ENCODE data around the gene TRERF1.

Gene TRERF1

GRCh38 chr6:42404484-42404883 is 47.2 kb downstream of the TRERF1 start:
- H3K36me3 ChIP-seq (ENCODE audit: control insufficient read depth in 2 of 2, insufficient read depth in 1 of 2, low read length in 2 of 2) = no peaks in the 10 kb centered on the region
- H3K4me3 ChIP-seq (ENCODE audit: low read depth, low read length) = no peak overlapping the region
- no peaks in the 10 kb centered on the region for H3K9me3 ChIP-seq (ENCODE audit: control insufficient read depth, insufficient read depth, low read depth, low read length)
- ChIA-PET CTCF (interaction anchor here (0.6 to 1.2 kb wide), 5 partner anchors 19 to 190 kb away, joined by 3 to 5 read pairs (median 3); no protein-coding TSS in a partner anchor), POLR2A (interaction anchor here (1.2 kb wide), 1 partner anchor 14 kb away, joined by 3 read pairs; no protein-coding TSS in a partner anchor)
- TF ChIP-seq ZNF664 (tag by site-specific recombination; IDR thresholded peaks at IDR 0.05) (no peak), ZBTB48 (tag by site-specific recombination; IDR thresholded peaks at IDR 0.05) (no peak), ZNF510 (tag by site-specific recombination; IDR thresholded peaks at IDR 0.05; ENCODE audit: insufficient replicate concordance) (no peak), ZNF830 (tag by site-specific recombination; IDR thresholded peaks at IDR 0.05; ENCODE audit: low read depth) (no peak), ZNF2 (tag by site-specific recombination; IDR thresholded peaks at IDR 0.05) (no peak), ZNF18 (tag by site-specific recombination; IDR thresholded peaks at IDR 0.05) (no peak), ZNF266 (tag by site-specific recombination; IDR thresholded peaks at IDR 0.05; ENCODE audit: low read depth) (no peak), ZNF561 (tag by site-specific recombination; IDR thresholded peaks at IDR 0.05; ENCODE audit: borderline replicate concordance) (no peak), ZEB2 (tag by site-specific recombination; IDR thresholded peaks at IDR 0.05) (no peak), BCL6B (tag by site-specific recombination; IDR thresholded peaks at IDR 0.05) (no peak), ZNF174 (tag by site-specific recombination; IDR thresholded peaks at IDR 0.05) (no peak), ZNF324 (tag by site-specific recombination; IDR thresholded peaks at IDR 0.05) (no peak), ZBTB6 (tag by site-specific recombination; IDR thresholded peaks at IDR 0.05) (no peak), GLIS2 (tag by site-specific recombination; IDR thresholded peaks at IDR 0.05) (no peak), ZNF23 (tag by site-specific recombination; IDR thresholded peaks at IDR 0.05; ENCODE audit: borderline replicate concordance) (no peak)
- peaks cover 6% of the 10 kb centered on the region; the same call in 1 of the 2 replicates for H3K4me1 ChIP-seq (ENCODE audit: control insufficient read depth, insufficient read depth, low read length)
- no peak overlapping the region for H3K27ac ChIP-seq (ENCODE audit: extremely low read depth, low read depth, low read length)

- Histone ChIP-seq H3K36me3 (ENCODE audit: control insufficient read depth in 2 of 2, insufficient read depth in 1 of 2, low read length in 2 of 2) (no peaks in the 10 kb centered on the region), H3K4me1 (ENCODE audit: control insufficient read depth, insufficient read depth, low read length) (peaks cover 6% of the 10 kb centered on the region; the same call in 1 of the 2 replicates), H3K9me3 (ENCODE audit: control insufficient read depth, insufficient read depth, low read depth, low read length) (no peaks in the 10 kb centered on the region), H3K27ac (ENCODE audit: extremely low read depth, low read depth, low read length) (no peak overlapping the region), H3K4me3 (ENCODE audit: low read depth, low read length) (no peak overlapping the region)
- TF ChIP-seq ZNF211 (tag by site-specific recombination; IDR thresholded peaks at IDR 0.05; ENCODE audit: low read depth) (no peak), ZNF544 (tag by site-specific recombination; IDR thresholded peaks at IDR 0.05) (no peak), ZNF121 (tag by site-specific recombination; IDR thresholded peaks at IDR 0.05) (no peak), SP3 (tag by site-specific recombination; IDR thresholded peaks at IDR 0.05) (no peak), ZNF302 (tag by site-specific recombination; IDR thresholded peaks at IDR 0.05; ENCODE audit: low read depth) (no peak), ATF2 (tag by site-specific recombination; IDR thresholded peaks at IDR 0.05; ENCODE audit: low read depth) (no peak), ZNF214 (tag by site-specific recombination; IDR thresholded peaks at IDR 0.05; ENCODE audit: borderline replicate concordance) (no peak), ZNF266 (tag by site-specific recombination; IDR thresholded peaks at IDR 0.05; ENCODE audit: low read depth) (no peak), ZNF692 (tag by site-specific recombination; IDR thresholded peaks at IDR 0.05) (no peak), ZFHX2 (tag by site-specific recombination; conservative IDR thresholded peaks at IDR 0.05) (no peak), IKZF3 (tag by site-specific recombination; IDR thresholded peaks at IDR 0.05) (no peak)
- CTCF ChIA-PET = interaction anchor here (0.6 to 1.2 kb wide), 6 partner anchors 12 to 144 kb away, joined by 3 to 5 read pairs (median 3); no protein-coding TSS in a partner anchor
- POLR2A ChIA-PET = interaction anchor here (1.1 to 1.2 kb wide), 2 partner anchors 13 to 50 kb away, joined by 3 to 4 read pairs; no protein-coding TSS in a partner anchor
Measured at GRCh38 chr6:42403831-42404230, 47.9 kb downstream of the TRERF1 start.
